ENCODE measurements around the gene ALDH1L1. TPM values are rescaled to one million over a fixed set of nuclear protein-coding genes. Genes with fewer than 3 reads are reported as not detected.

The ALDH1L1 gene
- total and polyA plus RNA-seq, 2 experiments from 2014 or later: 1.0 to 1.3 TPM

DNA sequence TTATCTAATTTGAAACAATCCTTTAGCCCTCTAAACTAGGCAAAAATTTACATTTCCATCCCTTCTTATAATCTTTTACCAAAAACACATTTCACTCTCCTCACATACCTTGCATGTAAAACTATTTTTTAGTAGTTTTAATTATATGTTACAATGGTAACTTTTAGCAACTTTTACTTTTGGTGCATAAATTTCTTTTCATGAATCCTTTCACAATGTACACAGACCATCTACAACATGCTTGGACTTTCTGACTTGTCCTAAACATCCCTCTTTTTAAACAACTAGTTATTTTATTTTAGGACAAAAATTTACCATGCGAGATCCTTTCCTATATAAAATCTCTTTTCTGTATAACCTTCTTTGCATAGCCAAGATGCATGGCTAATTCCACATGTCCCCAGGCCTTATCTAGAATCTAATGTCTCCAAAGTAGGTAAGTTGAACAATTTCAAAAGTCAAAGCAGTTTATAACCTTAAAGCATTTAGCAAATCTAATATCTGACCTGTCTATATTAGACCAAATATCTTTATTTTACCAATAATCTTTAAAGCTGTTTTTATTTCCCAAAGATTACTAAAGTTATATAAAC, 14.4 kb upstream of the ALDH1L1 start:
- peak; percentile 73 for DNase-seq (ENCODE audit: low spot score)
- no peaks in the 10 kb centered on the region for H4K20me1 ChIP-seq (replicated peaks; ENCODE audit: insufficient read depth)
- no peaks in the 10 kb centered on the region for H3K27me3 ChIP-seq (ENCODE audit: insufficient read depth)
- Mint-ChIP-seq H3K4me1 (peaks cover 5% of the 10 kb centered on the region; the same call in 1 of the 3 replicates), H3K27me3 (ENCODE audit: insufficient read depth, low read depth, poor library complexity) (no peaks in the 10 kb centered on the region), H3K4me3 (no peak overlapping the region), H3K9me3 (peaks cover 71% of the 10 kb centered on the region), H3K27ac (no peak overlapping the region), H3K36me3 (ENCODE audit: low read depth) (peaks cover 37% of the 10 kb centered on the region)
- no peaks in the 10 kb centered on the region; the same call in 1 of the 2 replicates for H3K4me1 ChIP-seq (ENCODE audit: insufficient read depth)
- no peak overlapping the region for H3K4me2 ChIP-seq
- no peak overlapping the region for H2AFZ ChIP-seq
- H3K27ac ChIP-seq (ENCODE audit: low read depth): no peak overlapping the region
- TF ChIP-seq ZNF114 (CRISPR knock-in tag; IDR thresholded peaks at IDR 0.05): no peak
- no peak for TF ChIP-seq POLR2AphosphoS5 (IDR thresholded peaks at IDR 0.05; ENCODE audit: low read depth)
- TF ChIP-seq STAT1 (IDR thresholded peaks at IDR 0.05; ENCODE audit: unreplicated experiment): no peak
- H3F3A ChIP-seq (replicated peaks; ENCODE audit: low read depth): no peaks in the 10 kb centered on the region
- no peak overlapping the region for H3K4me3 ChIP-seq
- no peaks in the 10 kb centered on the region for H3K79me2 ChIP-seq (replicated peaks; ENCODE audit: insufficient read depth)
- H3K36me3 ChIP-seq (ENCODE audit: insufficient read depth): peaks cover 21% of the 10 kb centered on the region
- H3K9me2 ChIP-seq (ENCODE audit: insufficient read depth): peaks cover under 1% of the 10 kb centered on the region; the same call in 1 of the 2 replicates
- no peak for ATAC-seq

GRCh38 chr3:126191246-126191645, 10.9 kb upstream of the ALDH1L1 start:
- Histone ChIP-seq H3K4me2 (no peak overlapping the region), H3F3A (replicated peaks; ENCODE audit: low read depth) (no peaks in the 10 kb centered on the region), H3K27ac (ENCODE audit: low read depth) (no peak overlapping the region), H3K79me2 (replicated peaks; ENCODE audit: insufficient read depth) (no peaks in the 10 kb centered on the region), H3K4me1 (ENCODE audit: insufficient read depth) (no peaks in the 10 kb centered on the region), H2AFZ (no peak overlapping the region), H4K20me1 (replicated peaks; ENCODE audit: insufficient read depth) (no peaks in the 10 kb centered on the region), H3K36me3 (ENCODE audit: insufficient read depth) (peaks cover 16% of the 10 kb centered on the region), H3K9me2 (ENCODE audit: insufficient read depth) (no peaks in the 10 kb centered on the region), H3K4me3 (no peak overlapping the region), H3K27me3 (ENCODE audit: insufficient read depth) (no peaks in the 10 kb centered on the region)
- Mint-ChIP-seq H3K36me3 (ENCODE audit: low read depth) (peaks cover 20% of the 10 kb centered on the region), H3K9me3 (peaks cover 48% of the 10 kb centered on the region), H3K27ac (no peak overlapping the region), H3K27me3 (ENCODE audit: insufficient read depth, low read depth, poor library complexity) (no peaks in the 10 kb centered on the region), H3K4me1 (no peaks in the 10 kb centered on the region; the same call in 2 of the 3 replicates), H3K4me3 (no peak overlapping the region)
- ATAC-seq: no peak
- DNase-seq (ENCODE audit: low spot score): no peak
- no peak for TF ChIP-seq ZNF331 (CRISPR knock-in tag; IDR thresholded peaks at IDR 0.05; ENCODE audit: low read depth)
- TF ChIP-seq POLR2AphosphoS5 (IDR thresholded peaks at IDR 0.05; ENCODE audit: low read depth): no peak
- no peak for TF ChIP-seq EZH2 (IDR thresholded peaks at IDR 0.05; ENCODE audit: low read depth, unreplicated experiment)
- no peak for TF ChIP-seq CREB1 (CRISPR knock-in tag; IDR thresholded peaks at IDR 0.05; ENCODE audit: low read depth)
- TF ChIP-seq EZH2phosphoT487 (IDR thresholded peaks at IDR 0.05; ENCODE audit: unreplicated experiment): no peak
- no peak for TF ChIP-seq NANOG (IDR thresholded peaks at IDR 0.05; ENCODE audit: borderline replicate concordance)
- no peak for TF ChIP-seq ZNF462 (CRISPR knock-in tag; IDR thresholded peaks at IDR 0.05)
- TF ChIP-seq ZNF114 (CRISPR knock-in tag; IDR thresholded peaks at IDR 0.05): no peak
- TF ChIP-seq, protein P1, sequence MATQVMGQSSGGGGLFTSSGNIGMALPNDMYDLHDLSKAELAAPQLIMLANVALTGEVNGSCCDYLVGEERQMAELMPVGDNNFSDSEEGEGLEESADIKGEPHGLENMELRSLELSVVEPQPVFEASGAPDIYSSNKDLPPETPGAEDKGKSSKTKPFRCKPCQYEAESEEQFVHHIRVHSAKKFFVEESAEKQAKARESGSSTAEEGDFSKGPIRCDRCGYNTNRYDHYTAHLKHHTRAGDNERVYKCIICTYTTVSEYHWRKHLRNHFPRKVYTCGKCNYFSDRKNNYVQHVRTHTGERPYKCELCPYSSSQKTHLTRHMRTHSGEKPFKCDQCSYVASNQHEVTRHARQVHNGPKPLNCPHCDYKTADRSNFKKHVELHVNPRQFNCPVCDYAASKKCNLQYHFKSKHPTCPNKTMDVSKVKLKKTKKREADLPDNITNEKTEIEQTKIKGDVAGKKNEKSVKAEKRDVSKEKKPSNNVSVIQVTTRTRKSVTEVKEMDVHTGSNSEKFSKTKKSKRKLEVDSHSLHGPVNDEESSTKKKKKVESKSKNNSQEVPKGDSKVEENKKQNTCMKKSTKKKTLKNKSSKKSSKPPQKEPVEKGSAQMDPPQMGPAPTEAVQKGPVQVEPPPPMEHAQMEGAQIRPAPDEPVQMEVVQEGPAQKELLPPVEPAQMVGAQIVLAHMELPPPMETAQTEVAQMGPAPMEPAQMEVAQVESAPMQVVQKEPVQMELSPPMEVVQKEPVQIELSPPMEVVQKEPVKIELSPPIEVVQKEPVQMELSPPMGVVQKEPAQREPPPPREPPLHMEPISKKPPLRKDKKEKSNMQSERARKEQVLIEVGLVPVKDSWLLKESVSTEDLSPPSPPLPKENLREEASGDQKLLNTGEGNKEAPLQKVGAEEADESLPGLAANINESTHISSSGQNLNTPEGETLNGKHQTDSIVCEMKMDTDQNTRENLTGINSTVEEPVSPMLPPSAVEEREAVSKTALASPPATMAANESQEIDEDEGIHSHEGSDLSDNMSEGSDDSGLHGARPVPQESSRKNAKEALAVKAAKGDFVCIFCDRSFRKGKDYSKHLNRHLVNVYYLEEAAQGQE (IDR thresholded peaks at IDR 0.05; ENCODE audit: unreplicated experiment): no peak
